ENCODE data around the gene MRGPRE.

DNA sequence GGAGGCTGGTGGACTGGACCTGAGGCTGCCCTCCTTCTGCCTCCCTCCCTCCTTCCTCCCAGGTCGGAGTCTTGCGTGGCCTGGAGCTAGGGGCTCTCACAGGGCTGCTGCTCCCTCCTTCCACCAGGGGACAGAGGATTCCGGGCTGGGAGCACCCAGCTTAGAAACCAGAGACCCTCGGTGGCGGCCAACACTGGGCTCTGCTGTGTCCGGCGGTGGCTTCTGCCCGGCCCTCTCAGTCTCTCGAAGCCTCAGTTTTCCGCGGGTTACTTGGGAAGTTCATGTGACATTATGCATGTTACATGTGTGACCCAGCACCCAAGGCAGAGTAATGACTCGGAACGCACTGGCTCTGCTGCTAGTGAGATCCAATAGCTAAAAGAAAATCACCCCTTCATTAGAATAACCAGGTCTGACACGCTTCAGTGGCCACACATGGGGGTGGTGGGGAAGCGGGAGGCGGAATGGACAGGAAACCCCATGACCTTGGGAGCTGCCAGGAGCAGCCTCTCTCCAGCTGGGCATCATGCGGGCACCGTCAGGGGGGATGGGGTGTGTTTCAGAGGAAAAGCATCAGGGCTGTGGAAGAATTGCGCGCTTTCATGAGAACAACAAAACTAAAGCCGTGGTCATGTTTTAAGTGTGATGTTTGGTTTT, 7.7 kb downstream of the MRGPRE start:
- TF ChIP-seq EZH2 (IDR thresholded peaks at IDR 0.05; ENCODE audit: insufficient read depth, poor library complexity, severe bottlenecking) (no peak), EZH2phosphoT487 (IDR thresholded peaks at IDR 0.05; ENCODE audit: insufficient read depth, low read depth) (no peak)

Data from GM23248 (cell line).